GM18526 (cell line): Measurements from ENCODE around the gene PDE11A.

Experiments
- POLR2A ChIP-seq: IDR thresholded peaks from 3 replicates; pipeline ENCODE4 v1.6.1; 2011; ENCODE audit not compliant: insufficient read length; ENCODE audit errors: extremely low read depth

PDE11A gene

DNA sequence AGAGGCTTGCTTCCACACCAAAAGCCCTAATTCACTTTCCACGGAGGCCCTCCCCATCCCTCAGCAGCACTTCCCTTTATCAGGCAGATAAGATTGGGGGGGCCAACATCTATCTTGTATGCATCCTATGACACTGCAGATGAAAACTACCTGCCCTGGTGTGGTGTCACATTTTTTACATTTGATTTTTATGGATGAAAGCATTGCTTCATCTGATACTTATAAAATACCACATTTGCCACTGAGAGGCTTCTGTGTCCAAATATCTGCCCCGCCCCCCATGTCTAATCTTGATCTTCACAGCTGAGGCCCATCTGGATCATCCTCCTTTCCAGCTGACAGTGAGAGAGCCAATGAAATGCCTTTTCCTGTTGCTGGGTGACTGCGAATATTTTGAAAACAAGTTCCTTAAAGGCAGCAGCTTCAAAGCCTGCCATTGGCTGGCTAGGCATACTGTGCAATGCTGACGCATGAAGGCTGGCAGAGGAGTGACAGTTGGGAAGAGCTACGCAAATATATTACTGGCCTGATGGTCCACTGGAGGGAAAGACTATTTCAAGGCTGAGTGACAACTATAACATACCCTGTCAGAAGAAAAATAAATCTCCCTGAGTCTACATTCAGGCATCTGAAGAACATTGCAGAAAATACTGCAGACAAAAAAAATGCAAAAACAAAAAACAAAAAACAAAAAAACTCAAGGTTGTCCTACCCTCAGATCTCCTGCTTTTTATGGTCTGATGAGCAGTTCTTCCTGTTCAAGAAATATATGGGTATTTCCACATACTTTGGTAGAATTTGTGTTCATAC lies 318.7 kb downstream of the PDE11A start:
- no peak for TF ChIP-seq POLR2A

DNA sequence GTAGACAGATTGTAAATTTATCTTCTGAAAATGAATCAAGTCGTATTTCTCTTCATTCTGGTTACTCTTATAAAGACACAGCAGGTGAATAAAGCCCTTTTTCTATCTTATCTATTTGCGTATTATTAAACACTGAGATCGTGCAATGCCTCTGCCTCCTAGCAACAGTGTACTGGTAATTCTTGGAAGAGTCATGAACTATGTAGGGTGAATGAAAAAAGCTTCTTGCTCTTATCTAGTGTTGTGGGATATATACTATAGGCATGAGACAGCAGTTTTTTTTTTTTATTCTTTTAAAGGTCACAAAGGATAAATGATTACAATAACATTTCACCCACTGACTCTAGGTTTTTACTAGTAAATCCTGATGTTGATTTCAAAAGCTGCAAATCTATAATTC lies 324.2 kb downstream of the PDE11A start:
- TF ChIP-seq POLR2A, result no peak

DNA sequence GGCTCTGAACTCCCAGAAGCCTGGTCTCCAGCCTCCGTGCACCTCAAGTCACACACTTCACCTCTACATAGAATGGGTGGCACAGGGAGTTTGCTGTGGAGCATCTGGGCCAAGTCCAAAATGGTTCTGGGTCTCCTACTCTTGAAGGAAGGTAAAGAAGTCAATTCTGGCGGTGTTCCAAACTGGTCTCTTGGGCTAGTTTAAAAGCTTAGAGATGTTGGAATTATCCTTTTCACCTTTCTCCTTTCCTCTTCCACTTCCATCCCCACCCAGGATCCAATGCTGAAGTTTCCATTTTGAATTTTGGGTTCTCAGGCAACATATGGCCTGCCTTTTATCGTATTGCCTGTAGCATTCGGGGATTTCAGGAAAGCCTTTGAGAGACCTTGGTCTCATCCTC lies 325.2 kb downstream of the PDE11A start:
- TF ChIP-seq POLR2A, result no peak

DNA sequence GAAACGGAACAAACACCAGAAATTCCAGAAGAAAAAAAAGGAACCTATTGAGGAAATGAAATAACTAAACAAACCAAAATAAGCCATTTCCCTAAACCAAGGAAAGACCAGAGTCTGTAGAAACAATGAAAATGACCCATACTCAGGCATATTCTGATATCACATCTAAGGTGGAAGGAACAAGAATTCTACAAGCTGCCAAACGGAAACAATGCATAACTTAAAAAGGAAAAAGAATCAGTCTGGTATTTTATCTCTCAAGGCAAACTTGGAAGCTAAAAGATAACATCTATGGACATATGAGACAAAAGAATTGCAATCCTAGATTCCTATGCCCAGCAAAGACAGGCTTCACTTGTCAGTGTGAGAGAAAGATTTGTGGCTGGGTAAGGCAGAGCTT lies 326.2 kb downstream of the PDE11A start:
- TF ChIP-seq POLR2A, result no peak

GRCh38 chr2:177745531-177745930 lies 327.0 kb downstream of the PDE11A start:
- TF ChIP-seq POLR2A, result no peak

DNA sequence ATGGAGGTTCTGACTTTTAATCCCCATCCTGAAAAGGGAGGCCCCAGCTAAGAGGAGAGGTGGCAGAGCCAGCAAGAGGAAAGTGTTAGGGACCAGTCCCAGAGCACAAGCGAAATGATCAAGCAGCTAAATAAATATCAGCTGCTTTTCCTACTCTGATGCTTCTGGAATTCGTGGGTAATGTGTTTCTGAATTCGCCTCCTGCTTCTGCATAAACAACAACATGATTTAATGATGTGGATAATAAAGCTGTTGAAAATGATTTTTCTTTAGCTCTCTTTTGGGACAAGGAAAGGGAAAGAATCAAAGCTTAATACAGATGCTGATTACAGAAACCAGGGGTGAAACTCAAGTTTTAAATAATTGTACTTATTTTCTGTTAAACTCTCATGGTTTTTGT lies 329.7 kb downstream of the PDE11A start:
- TF ChIP-seq POLR2A, result no peak

GRCh38 chr2:177741866-177742265 lies 330.7 kb downstream of the PDE11A start:
- no peak for TF ChIP-seq POLR2A

GRCh38 chr2:177740700-177741099 lies 331.9 kb downstream of the PDE11A start:
- no peak for TF ChIP-seq POLR2A

GRCh38 chr2:177738461-177739235 lies 333.9 kb downstream of the PDE11A start:
- no peak for TF ChIP-seq POLR2A

DNA sequence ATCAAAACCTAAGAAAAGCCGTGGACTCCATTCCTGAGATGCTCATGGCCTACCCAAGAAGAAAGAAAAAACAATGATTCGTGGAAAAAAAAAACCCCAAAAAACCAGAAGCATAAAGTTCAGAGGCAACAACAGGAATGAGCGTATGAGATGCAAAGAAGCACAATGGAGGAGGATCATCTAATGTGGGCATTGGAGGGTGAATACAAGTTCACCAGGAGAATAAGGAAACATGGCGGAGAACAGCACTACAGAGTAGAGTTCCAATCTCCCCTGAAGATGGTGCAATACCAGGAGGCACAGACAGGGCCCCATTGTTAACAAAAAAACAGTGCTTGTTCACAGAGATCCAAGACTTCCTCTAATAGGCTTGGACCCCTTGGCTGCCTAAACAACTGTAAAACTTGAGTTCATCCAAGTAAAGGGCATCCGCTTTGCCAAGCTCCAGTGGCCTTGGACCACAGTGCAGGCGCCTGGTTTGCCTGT lies 337.2 kb downstream of the PDE11A start:
- TF ChIP-seq POLR2A, result no peak

DNA sequence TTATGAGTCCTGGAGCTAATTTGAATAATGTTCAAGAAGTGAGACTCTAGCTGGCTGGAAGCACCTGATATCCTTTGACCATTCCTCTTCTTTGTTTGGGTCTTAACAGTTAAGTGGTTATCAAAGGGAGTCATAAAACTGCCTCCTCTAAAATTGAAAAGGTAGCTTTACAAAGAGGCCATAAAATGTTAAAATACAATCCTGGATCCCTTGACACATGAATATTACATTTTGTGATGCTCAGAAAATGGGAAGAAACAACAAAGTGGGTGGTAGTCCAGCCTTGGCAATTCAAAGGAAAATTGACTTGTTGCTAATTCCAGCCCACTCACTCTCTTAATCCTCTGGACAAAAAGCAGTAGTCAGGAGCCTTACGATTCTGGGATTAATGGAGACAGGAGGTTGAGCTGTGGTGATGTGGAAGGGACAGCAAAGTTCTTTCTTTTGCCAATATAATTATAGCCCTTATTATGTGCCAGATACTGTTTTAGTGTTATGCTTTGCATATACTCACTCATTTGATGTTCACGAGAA lies 339.2 kb downstream of the PDE11A start:
- TF ChIP-seq POLR2A, result no peak

DNA sequence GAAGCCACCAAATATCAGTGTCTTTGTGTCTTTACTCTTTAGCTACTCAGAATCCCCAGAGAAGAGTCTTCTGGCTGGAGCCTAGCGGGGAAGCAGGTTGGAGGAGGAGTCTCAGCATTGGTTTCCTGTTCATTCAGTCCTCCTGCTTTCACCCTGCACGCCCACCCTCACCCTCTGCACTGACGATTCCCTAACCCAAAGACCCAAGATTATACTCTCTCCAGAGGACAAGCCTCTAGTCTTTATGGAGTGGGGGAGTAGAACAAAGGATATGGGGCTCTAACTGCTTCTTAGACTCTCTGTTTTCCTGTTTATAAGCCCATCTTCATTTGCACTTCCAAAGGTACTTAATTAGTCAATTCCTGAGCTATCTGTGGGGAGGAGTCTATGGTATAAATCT lies 341.2 kb downstream of the PDE11A start:
- TF ChIP-seq POLR2A, result no peak

- TF ChIP-seq POLR2A, result no peak
Observed at GRCh38 chr2:177730792-177731191, 341.8 kb downstream of the PDE11A start.

- no peak for TF ChIP-seq POLR2A
Observed at GRCh38 chr2:177730363-177730762, 342.2 kb downstream of the PDE11A start.

- no peak for TF ChIP-seq POLR2A
Observed at GRCh38 chr2:177728920-177729319, 343.7 kb downstream of the PDE11A start.

GRCh38 chr2:177728399-177728765 lies 344.2 kb downstream of the PDE11A start:
- no peak for TF ChIP-seq POLR2A
